HG02759 (cell line): ENCODE measurements around the gene RBM19.
"Not testable (repeated sequence)": the region's sequence is repeated elsewhere in the genome, so short reads cannot be mapped to it uniquely, and the experiment has no call there.

ENCODE experiments used
- ATAC-seq: cut with Tn5 transposase; IDR thresholded peaks from one replicate; pipeline ENCODE4 v1.9.1; 2021; ENCODE audit warnings: mild to moderate bottlenecking, moderate library complexity; ENCODE audit not compliant: unreplicated experiment

Gene RBM19

DNA sequence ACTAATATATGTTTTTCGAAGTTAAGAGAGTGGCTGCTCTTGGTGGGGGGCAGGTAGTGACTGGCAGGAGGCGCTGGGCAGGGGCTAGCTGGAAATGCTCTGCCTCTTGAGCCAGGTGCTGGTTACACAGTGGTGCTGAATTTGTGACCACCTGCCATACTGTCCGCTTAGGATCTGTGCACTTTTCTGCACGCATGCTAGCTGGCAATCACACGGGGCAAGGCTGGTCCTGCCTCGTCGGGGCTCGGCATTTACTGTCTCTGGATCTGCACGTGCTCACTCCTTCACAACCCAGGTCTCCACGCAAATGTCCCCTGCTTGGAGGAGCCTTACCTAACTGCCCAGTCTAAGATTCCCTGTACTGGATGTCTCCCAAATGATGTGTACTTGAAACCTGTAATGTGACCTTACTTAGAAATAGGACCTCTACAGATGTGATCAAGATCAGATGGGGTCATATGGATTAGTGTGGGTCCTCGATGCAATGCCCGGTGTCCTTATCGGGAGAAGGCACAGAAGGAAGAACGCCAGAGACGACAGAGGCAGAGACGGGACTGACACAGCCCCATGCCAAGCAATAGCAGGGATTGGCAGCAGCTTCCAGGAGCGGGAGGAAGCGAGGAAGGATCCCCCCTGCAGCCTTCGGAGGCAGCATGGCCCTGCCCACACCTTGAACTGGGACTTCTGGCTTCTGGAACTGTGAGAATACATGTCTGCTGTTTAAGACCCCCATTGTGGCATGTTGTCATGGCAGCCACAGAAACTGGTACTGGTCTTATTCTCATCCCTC, 59.5 kb downstream of the RBM19 start:
- ATAC-seq, result no peak

DNA sequence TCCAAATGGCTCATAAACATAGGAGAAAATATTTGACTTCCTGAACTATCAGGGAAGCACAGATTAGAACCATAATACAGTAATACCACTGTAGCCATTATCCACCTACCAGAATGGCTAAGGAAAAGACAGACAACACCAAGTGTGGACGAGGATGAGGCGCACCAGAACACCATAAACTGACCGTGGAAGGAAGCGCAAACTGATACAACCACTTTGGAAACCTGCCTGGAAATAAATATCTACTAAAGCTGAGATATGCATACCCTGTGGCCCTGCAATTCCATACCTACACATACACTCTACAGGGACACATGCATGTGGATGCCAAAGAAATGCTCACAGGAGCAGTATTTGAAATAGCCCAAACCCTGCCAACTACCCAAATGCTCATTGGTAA, 60.3 kb downstream of the RBM19 start:
- ATAC-seq, result no peak

GRCh38 chr12:113903381-113903863, 62.7 kb downstream of the RBM19 start:
- ATAC-seq, result no peak

DNA sequence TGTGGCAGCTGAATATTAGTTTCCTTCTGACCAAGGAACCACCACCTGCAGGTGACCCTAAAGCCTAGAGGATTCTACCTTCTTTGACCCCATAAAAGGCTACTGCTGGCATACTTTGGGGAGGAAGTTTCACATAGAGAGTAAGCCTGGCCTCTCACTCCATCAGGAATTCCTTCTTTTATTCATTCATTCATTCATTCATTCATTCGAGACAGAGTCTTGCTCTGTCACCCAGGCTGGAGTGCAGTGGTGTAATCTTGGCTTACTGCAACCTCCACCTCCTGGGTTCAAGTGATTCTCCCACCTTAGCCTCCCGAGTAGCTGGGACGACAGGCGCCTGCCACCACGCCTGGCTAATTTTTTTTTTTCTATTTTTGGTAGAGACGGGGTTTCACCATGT, 64.8 kb downstream of the RBM19 start:
- ATAC-seq, result not testable (repeated sequence)

GRCh38 chr12:113900716-113901115, 65.4 kb downstream of the RBM19 start:
- no peak for ATAC-seq

DNA sequence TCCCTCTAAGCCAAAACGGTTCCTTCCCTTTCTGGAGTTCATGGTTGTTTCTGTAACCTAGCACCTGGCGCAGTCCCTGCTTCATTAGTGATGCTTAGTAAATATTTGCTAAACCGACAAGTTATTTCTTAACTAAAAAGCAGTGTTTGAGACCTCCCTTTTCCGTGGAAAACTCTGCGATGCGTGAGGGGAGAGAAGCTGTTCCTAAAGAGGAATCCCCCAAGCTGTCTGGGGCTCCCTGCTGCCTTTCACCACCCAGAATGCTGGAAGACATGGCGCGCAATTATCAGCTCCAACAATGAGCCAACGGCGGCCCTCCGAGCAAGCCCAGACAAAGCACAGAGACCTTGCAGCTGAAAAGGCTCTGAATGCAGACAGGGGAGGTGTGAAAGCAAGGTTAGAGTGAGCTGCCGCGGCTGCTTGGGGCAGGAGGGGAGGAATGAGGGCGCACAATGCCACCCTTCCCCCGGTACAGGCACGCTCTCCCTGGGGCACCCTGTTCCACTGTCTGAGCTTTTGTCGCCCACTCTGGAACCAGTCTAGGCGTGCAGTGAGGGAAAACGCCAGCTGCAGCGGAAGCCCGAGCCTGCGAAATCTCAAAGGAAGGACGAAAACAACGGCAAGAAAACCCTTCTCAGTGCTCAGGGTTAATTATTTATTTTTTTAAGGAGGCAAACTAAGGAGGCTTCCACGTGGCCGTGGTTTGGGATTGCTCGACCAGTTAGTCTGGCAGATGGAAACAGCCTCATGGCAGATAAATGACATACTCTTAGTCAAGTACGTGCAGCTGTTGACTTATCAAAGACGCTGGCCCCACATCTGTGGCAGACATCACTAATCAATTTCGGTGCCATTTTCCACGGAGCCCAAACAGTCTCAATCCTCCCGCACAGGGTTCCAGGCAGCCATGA, 66.3 kb downstream of the RBM19 start:
- no peak for ATAC-seq

DNA sequence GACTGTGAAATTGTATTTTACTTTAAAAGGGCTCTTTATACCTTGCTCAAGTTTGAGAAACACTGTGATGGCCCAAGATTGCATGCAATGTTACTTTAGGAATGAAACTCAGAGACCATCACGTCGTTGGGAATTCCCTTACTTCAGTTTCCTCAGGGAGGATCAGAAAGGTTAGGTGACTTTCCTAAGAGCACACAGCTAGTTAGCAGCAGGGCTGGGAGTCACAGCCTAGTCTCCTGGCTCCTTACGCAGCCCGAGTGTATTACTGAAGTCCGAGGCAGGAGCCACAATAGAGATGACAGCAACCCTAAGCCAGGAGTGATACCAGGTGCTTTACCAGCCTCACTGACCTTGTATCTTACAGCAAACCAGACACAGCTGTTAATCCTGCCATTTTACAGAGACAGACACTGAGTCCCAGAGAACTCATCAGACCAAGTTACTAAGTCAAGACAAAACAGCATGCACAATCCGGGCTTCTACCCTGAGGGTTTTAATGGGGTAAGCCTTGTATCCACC, 67.0 kb downstream of the RBM19 start:
- ATAC-seq, result no peak

DNA sequence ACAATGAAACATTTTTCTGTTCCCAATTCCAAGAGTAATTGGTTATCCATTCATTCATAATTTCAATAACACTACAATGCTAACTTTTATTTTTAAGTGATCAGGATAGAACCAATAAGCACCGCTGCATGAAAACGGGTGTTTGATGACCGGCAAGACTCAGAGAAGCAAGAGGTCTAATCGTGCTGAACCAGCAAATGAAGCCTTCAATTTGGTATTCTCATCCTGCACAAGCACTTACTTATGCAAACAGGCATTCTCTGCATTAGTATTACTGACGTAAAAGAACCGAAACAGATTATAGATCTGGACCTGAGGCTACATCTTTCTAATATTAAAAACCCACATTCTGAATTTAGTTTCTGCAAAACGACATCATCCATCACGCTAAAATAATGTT, 67.7 kb downstream of the RBM19 start:
- no peak for ATAC-seq

DNA sequence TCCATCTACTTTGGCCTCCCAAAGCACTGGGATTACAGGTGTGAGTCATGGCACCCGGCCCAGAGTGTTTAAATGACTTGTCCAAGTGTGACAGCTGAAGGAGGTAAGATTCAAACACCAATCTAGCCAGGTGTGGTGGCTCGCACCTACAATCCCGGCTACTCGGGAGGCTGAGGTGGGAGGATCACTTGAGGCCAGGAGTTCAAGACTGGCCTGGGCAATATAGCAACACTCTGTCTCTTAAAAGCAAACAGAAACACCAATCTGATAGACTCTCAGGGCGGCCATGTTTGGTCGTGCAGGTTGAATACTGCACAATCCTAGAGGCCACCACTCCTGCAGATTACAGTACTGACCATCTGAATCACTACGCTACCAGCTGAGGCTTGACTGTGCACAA, 68.7 kb downstream of the RBM19 start:
- ATAC-seq, result no peak

DNA sequence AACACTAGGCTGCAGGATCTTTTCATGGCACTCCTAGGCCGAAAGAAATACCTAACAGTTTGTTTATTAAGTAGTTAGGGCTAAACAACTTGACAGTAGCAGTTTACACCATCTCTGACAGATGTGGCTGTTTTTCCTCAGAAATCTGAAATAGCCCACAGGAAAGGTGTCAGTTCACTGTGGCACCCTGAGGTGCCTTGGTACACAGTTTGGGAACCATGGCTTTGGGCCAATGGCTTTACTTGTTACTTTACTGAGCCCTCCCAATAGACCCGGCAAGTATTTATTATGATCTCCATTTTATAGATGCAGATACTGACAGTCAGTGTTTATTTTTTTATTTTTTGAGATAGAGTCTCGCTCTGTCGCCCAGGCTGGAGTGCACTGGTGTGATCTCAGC, 69.3 kb downstream of the RBM19 start:
- ATAC-seq, result no peak

DNA sequence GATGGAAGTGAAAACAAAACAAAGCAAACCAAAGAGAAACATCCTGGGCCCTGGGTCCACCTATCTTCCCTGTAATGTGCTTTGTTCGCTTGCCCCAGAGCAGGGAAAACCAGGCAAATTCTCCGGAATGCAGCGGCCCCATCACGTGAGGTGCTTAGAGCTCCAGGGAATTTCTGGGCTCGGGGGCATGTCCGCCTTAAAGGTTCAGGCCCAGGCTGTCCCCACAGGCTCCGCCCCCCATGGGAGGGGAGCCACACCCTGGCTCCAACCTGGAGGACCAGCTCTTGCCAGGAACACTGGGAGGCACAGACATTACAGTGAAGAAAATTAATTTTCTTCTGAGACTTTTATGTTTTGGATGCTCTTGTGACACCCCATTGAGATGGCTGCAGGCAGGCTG, 69.9 kb downstream of the RBM19 start:
- ATAC-seq, result no peak

DNA sequence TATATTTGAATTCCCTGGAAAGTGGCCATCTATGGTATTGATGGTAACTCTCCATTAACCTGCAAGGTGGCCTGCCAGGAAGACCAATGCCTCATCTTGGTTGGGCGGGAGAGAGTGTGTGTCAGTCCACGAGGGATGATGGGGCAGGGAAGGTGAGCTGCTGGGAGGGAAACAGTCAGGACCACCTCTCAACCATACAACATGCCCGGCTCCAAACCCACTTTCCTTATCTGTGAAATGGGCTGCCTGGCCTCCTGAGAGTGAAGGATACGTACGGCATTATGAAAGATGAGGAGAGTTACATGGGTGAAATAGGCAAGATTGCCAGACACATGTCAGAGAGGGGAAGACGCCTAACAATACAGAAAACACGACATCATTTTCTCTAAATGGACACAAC, 70.9 kb downstream of the RBM19 start:
- ATAC-seq, result no peak

- ATAC-seq, result no peak
These were observed 71.4 kb downstream of the RBM19 start for GRCh38 chr12:113894697-113895096.

GRCh38 chr12:113893221-113893620, 72.9 kb downstream of the RBM19 start:
- ATAC-seq, result no peak

- no peak for ATAC-seq
These were observed 73.6 kb downstream of the RBM19 start for GRCh38 chr12:113892556-113892955.

- no peak for ATAC-seq
These were observed 74.2 kb downstream of the RBM19 start for GRCh38 chr12:113891739-113892520.

DNA sequence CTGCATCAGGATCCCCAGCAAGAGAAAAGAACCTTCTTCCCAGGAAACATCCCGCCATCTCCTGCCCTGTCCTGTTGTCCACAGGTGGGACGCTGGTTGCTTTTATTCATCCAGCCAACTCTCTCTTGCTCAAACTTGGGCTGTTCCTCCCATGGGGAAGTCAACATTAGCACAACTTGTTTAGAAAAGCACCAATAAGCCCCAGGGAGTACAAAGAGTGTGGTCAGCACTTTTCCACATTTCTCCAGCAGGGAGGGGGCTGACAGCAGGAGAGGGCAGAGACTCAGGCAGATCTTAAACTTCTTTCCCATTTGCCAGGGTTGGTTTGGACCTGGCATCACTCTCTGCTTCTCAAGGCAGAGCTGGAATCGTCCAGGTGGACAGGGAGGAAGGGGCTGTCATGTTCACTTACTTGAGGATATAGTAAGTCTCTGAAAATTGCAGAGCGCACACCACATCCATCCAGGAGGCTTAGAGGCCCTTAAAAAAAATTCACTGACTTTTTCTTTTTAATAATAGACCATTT, 74.9 kb downstream of the RBM19 start:
- no peak for ATAC-seq

- no peak for ATAC-seq
These were observed 76.1 kb downstream of the RBM19 start for GRCh38 chr12:113889891-113890581.

GRCh38 chr12:113889076-113889475, 77.0 kb downstream of the RBM19 start:
- ATAC-seq, result no peak

DNA sequence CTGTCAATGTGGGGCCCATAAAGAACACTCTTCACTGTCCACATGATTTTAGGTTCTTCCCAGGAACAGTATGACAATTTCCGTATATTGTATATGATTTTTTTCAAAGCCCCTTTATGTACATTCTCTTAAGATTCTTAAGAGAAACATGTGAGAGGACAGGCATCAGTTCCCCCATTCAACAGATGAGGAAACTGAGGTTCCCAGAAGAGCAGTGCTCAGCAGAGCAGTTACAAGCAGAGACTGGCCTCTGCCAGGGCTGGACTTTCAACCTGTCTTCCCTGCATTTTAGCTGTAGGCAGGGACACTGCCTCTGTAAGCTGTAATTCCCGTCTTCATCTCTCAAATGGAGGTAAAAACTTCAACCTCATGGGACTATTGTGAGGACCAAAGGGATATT, 77.7 kb downstream of the RBM19 start:
- no peak for ATAC-seq
